GM18858 (cell line): Measurements from ENCODE around the gene RNASE1.
"Not testable (repeated sequence)": the region's sequence is repeated elsewhere in the genome, so short reads cannot be mapped to it uniquely, and the experiment has no call there.

Experiments used
- ATAC-seq: cut with Tn5 transposase; IDR thresholded peaks from one replicate; pipeline ENCODE4 v1.9.1; 2021; ENCODE audit not compliant: unreplicated experiment

The RNASE1 gene

DNA sequence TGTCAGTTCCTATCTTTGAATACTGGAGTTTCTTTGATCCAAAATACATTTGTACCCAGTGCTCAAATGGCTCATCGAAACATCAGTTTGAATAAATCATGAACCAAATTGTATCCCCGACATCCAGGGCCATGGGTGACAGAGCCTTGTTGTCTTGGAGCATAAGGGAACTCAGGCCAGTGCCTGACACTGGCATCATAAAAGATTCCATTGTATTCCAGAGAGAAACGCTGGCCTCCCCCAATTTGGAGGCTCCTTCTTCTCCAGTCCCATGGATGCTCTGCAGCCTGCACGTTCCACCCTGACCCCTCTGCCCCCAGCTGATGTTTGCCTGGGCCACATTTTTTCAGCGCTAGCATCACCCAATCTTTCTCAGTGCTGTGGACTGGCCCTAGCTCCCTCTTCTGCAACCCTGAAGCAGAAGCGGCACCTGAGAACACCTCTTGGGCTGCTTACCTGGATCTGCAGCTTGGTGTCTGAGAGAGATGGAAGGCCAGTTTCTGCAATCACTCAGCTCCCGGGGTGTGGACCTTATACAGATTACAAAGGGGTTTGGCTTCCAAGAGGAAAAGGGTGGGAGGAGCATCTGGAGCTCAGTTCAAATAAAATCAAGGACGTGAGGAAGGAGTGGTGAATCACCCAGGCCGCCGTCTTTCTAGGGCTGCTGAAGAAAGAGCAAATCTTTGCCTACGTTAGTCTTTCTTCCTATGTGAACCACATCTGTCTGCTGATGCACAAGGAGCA lies at the start of gene RNASE1:
Gene RNASE1 (minus strand): TSS at position 504 of the 744 bp plus-strand sequence. CDS start 776 bp downstream, outside the sequence.
- no peak for ATAC-seq

DNA sequence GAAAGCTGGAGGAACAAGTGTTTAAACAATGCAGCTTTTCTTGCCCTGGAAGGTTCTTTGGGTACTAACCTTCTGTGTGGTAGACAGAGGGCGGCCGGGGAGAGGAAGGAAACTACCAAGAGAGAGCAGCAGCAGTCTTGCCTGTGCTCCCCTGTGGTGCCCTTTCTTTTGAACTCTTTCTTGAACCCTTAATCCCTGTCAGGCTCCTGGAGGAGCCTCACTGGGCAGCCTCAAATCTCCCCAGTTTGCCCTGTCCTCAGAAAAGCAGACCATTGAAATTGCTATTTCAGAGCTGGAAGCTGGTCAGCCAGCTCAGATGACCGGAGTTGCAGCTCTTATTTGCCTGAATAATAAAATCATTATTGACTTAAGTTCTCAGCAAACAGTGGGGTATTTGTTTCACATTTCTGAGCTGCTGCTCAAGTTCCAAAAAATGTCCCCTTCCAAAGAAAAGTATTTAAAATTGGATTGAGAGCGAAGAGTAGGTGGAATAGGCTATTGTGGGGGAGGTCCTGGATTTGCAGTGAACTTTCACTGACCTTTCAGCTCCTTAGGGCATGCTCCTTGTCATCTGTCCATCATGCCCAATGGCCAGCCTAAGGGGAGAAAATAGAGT lies 46.4 kb upstream of the RNASE1 start:
- no peak for ATAC-seq

DNA sequence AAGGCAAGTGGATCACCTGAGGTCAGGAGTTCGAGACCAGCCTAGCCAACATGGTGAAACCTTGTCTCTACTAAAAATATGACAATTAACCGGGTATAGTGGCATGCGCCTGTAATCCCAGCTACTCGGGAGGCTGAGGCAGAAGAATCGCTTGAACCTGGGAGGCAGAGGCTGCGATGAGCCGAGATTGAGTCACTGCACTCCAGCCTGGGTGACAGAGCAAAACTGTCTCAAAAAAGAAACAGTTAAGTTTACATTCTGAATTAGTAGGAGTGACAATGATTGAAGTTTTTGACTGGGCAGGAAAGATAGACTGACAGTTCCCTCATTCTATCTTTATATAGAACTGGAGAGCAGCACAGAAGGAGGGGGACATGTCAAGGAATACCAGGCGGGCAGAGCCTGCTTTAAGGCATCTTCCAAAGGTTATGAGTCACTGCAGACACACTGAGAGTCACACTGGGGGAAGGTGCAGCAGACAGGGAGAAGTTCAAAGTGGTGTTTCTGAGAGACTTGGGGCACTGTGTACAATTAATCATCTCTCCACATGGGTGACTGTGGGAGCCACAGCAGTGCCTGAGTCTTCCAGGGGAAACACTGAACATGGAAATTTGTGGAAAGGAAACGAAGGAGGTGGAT lies 45.8 kb upstream of the RNASE1 start:
- ATAC-seq = no peak

GRCh38 chr14:20846560-20846959 lies 43.9 kb upstream of the RNASE1 start:
- ATAC-seq = no peak

- ATAC-seq = no peak
These were observed 38.5 kb upstream of the RNASE1 start for GRCh38 chr14:20841096-20841495.

- ATAC-seq = no peak
These were observed 35.2 kb upstream of the RNASE1 start for GRCh38 chr14:20837831-20838230.

DNA sequence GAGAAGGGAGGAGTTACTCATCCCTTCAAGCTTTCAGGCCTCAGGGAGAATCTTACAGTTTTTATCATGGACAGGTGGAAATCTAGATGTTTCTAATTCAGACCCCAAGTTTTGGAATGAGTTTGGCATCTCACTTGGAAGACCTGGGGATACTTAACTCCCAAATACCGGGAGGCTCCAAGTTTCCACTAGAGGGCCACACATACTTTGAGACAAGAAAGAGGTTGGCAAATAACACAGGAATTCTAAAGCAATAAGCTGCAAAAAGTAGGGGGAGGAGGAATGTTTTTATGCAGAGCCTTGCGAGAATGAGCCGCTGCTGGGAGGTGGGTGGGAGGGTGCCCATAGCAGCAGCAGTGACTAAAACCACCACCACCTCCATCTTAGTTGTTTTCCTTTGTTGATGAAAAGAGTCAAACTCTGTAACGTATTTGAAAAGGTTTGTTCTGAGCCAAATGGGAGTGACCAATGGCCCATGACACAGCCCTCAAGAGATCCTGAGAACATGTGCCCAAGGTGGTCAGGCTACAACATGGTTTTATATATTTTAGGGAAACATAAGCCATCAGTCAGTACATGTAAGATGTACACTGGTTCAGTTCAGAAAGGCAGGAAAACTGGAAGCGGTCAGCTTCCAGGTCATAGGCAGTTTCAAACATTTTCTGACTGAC lies 34.2 kb upstream of the RNASE1 start:
- no peak for ATAC-seq

DNA sequence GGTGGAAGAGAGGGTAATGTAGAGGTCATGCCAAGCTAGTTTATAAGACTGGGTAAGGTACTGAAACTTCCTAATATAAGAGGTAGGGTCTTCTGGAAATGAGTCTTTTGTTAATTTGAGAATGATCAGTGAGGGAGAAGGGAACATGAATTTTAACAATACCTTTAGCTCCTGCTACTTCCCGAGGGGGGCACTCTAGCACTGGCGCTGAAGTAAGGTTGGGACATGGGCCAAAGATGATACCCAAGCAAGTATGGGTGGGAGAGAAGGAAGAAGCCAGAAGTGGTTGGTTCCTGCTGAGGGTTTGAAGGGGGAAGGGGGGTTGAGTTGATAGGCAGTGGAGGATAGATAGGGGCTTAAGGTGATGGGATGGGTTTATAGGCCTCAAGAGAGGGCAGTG lies 32.3 kb upstream of the RNASE1 start:
- ATAC-seq = no peak

- ATAC-seq = no peak
These were observed 28.2 kb upstream of the RNASE1 start for GRCh38 chr14:20830831-20831230.

DNA sequence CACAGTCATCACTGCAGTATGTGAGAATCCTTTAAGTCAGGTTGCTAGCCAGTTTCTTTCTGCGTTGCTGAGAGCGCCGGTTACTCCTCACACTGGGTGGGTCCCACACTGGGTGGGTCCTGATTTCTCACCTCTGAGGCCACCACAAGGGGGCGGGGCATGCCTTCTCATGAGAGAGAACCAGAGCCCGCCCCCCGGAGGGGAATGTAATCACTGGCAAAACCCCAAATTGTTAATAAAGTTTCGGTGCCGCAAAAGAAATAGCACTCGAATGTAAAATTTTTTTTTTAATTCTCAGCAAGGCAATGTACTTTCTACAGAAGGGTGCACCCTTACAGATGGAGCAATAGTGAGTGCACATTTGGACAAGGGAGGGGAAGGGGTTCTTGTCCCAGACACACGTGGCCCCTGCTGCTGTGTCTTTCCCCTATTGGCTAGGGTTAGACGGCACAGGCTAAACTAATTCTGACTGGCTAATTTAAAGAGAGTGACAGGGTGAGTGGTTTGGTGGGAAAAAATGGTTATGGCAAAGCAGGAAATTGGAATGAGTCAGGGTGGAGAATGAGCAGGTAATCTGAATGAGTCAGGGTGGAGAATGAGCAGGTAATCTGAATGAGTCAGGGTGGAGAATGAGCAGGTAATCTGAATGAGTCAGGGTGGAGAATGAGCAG lies 25.5 kb upstream of the RNASE1 start:
- ATAC-seq = not testable (repeated sequence)

DNA sequence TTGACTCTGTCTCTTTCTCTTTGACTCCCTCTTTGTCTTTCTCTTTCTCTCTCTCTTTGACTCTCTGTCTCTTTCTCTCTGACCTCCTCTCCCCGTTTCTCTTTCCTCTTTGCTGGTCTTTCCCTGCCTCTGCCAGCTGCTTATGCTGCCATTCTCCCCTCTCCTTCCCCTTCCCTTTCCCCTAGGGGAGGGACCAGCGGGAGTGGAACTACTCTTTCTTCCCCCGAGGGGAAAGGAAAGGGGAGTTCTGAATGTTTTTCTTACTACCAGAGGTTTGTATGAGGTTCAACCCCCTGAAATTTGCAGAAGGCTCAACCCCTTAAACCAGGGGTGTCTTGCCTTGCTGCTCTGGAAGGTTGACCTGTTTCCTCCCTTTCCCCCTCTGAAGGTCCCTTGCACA lies 24.7 kb upstream of the RNASE1 start:
- ATAC-seq = no peak

DNA sequence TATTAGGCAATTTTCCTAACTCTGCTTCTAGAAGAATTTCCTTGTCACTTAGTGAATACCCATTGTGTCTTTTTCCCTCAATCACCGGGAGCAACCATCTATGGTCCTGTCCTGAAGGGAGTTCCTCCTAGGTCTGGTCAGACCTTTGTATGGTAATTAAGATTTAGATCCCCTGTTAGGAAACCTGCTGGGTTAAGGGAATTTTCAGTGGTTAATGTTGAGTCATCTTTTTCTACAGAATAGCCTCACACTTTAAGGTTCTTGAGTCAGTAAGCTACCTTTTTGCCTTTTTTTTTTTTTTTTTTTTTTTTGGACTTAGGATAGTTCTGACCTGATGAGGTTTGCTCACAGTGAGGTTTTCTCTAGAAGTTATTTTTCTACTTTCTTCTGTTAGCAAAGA lies 24.0 kb upstream of the RNASE1 start:
- ATAC-seq = not testable (repeated sequence)

DNA sequence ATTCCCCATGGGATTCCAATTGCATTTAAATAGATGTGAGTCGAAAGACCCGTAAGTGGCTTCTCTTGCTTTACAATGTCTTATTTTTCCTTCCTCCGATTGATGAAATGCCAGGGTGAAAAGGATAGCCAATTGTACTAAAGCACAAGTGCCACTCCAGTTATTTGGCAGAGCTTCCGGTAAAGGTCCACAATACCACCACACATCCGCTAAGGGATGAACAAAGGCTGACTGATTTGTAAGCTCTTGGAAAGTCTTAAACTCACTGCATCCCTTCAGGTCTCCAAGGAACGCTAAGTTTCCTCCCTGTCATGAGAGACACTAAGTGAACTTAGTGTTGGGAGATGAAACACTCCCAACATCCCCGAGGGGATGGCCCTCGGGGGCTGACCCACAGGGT lies 21.2 kb upstream of the RNASE1 start:
- no peak for ATAC-seq

DNA sequence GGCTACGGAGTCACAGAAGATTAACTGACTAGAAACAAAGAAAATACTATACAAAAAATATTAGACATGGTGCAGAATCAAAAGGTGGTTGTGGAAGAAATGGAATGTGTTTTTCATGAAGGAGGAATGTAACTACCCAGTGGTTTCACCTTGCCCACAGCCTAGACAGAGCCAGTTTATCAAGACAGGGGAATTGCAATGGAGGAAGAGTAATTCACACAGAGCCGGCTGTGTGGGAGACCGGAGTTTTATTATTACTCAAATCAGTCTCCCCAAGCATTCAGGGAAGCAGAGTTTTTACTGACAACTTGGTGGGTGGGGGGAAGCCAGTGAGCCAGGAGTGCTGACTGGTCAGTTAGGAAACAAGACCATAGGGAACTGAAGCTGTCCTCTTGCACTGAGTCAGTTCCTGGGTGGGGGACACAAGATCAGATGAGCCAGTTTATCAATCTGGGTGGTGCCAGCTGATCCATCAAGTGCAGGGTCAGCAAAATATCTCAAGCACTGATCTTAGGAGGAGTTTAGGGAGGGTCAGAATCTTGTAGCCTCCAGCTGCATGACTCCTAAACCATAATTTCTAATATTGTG lies 19.0 kb upstream of the RNASE1 start:
- not testable (repeated sequence) for ATAC-seq

GRCh38 chr14:20820063-20820904 lies 17.6 kb upstream of the RNASE1 start:
- ATAC-seq = no peak

- no peak for ATAC-seq
These were observed 16.2 kb upstream of the RNASE1 start for GRCh38 chr14:20818861-20819260.

GRCh38 chr14:20815946-20816345 lies 13.3 kb upstream of the RNASE1 start:
- ATAC-seq = not testable (repeated sequence)

- no peak for ATAC-seq
These were observed 9.6 kb upstream of the RNASE1 start for GRCh38 chr14:20811986-20812975.

DNA sequence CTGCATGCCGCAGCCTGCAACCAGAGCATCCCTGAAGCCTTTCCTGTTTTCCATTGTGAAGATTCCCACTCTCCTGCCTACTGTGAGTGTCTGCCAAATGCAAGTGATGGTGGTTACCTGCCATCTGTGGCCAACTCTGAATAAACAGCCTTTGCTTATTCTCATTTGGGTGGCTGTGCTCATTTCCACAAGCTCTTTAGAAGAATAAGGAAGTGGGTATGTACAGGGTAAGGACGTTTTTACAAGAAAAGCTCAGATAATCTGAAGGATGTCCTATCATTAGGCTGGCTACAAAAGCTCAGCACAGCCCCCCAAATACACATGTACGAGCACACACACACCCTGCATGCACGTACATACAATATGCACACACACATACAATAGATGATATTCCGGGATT lies 7.3 kb upstream of the RNASE1 start:
- no peak for ATAC-seq
